ENCODE results near the gene SLC15A4. TPM values are rescaled to one million over a fixed set of nuclear protein-coding genes. Genes with fewer than 3 reads are reported as not detected.

Gene SLC15A4
- total RNA-seq, 1 experiment from 2014 or later, result 14.3 TPM

DNA sequence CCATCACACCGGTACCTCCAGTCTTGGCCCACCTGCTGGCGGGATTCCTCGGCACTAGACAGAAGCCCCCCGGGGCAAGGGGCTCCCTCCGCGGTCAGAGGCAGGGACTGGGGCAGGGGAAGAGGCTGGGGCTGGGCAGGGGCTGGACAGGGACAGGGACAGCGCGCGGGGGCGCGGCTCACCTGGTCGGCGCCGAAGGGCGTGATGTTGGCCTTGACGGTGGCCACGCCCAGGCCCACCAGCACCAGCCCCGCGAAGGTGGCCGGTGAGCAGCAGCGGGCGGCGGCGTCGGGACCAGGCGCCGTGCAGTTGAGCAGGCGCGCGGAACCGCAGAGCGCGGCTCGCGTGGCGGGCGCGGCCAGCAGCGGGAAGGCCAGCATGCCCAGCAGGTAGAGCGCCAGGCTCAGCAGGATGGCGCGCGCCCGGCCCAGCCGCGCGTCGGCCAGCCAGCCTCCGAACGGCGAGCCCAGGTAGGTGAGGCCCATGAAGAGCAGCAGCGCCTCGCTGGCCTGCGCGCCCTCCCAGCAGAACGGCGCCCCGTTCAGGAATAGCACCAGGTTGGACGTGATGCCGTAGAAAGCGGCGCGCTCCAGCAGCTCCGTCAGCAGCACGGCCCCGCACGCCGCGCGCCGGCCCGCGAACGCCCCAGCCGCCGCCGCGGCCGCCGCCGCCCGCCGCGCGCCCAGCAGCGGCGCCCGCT is 392 bp downstream of the SLC15A4 start:
- Histone ChIP-seq H3K4me1 (replicated peaks; ENCODE audit: insufficient read depth) (no peaks in the 10 kb centered on the region), H3K9me3 (ENCODE audit: insufficient read depth, low read depth) (no peaks in the 10 kb centered on the region), H3K9me2 (ENCODE audit: insufficient read depth) (peaks cover 4% of the 10 kb centered on the region; the same call in 1 of the 2 replicates), H4K20me1 (ENCODE audit: insufficient read depth) (peaks cover 16% of the 10 kb centered on the region), H3K4me3 (peak overlapping the region; percentile 90), H2AFZ (peak overlapping the region; percentile 94), H3K4me2 (peak overlapping the region; percentile 82), H3F3A (ENCODE audit: insufficient read depth, low read depth) (no peaks in the 10 kb centered on the region), H3K36me3 (ENCODE audit: low read depth) (no peaks in the 10 kb centered on the region), H3K27me3 (ENCODE audit: insufficient read depth, low read depth) (no peaks in the 10 kb centered on the region), H3K79me2 (ENCODE audit: low read depth) (peaks cover 48% of the 10 kb centered on the region), H3K27ac (peak overlapping the region; percentile 46; the same call in 1 of the 2 replicates)
- ChIA-PET POLR2A (ENCODE audit: unreplicated experiment) (no interaction called here), CTCF (no interaction called here)
- DNase-seq, result peak; percentile 37 to 49
- intact Hi-C loops (cut with micrococcal nuclease; ENCODE audit: unreplicated experiment), result no loop called here
- no TSS peak for BruUV-seq (replicated peaks)
- TF ChIP-seq EZH2 (IDR thresholded peaks at IDR 0.05; ENCODE audit: low read depth), result no peak
- TF ChIP-seq, protein P1, sequence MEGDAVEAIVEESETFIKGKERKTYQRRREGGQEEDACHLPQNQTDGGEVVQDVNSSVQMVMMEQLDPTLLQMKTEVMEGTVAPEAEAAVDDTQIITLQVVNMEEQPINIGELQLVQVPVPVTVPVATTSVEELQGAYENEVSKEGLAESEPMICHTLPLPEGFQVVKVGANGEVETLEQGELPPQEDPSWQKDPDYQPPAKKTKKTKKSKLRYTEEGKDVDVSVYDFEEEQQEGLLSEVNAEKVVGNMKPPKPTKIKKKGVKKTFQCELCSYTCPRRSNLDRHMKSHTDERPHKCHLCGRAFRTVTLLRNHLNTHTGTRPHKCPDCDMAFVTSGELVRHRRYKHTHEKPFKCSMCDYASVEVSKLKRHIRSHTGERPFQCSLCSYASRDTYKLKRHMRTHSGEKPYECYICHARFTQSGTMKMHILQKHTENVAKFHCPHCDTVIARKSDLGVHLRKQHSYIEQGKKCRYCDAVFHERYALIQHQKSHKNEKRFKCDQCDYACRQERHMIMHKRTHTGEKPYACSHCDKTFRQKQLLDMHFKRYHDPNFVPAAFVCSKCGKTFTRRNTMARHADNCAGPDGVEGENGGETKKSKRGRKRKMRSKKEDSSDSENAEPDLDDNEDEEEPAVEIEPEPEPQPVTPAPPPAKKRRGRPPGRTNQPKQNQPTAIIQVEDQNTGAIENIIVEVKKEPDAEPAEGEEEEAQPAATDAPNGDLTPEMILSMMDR (conservative IDR thresholded peaks at IDR 0.05), result no peak

DNA sequence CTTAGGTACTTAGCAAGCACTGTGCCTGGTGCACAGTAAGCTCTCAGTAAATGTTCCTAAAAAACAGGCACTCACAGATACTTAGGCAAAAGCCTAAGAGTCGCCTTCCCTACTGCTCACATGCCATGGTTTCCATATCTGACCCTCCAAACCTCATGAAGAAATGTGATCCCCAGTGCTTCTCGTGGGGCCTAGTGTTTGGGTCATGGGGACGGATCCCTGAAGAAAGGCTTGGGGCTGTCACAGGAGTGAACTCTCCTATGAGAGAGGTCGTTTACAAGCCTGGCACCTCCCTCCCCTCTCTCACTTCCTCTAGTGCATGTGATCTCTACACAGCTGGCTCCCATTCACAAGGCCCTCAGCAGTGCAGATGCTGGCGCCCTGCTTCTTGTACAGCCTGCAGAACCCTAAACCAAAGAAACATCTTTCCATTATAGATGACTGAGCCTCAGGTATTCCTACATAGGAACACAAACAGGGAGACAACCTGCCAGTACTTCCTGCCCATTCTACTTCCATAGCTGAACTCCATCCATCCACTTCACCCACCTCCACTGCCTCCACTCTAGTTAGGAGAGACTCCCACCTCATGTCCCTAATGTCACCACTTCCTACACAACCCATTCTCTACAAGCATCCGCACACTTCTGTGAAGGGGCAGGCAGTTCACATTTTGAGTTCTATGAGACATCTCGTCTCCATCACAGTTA is 2.9 kb downstream of the SLC15A4 start:
- H3K9me3 ChIP-seq (ENCODE audit: insufficient read depth, low read depth), result no peaks in the 10 kb centered on the region
- peaks cover 32% of the 10 kb centered on the region for H4K20me1 ChIP-seq (ENCODE audit: insufficient read depth)
- H3K36me3 ChIP-seq (ENCODE audit: low read depth), result no peaks in the 10 kb centered on the region
- H3K79me2 ChIP-seq (ENCODE audit: low read depth), result peaks cover 71% of the 10 kb centered on the region
- no TSS peak for BruUV-seq (replicated peaks)
- no peaks in the 10 kb centered on the region for H3K4me1 ChIP-seq (replicated peaks; ENCODE audit: insufficient read depth)
- H3K9me2 ChIP-seq (ENCODE audit: insufficient read depth), result peaks cover 4% of the 10 kb centered on the region; the same call in 1 of the 2 replicates
- DNase-seq, result no peak
- no peaks in the 10 kb centered on the region for H3F3A ChIP-seq (ENCODE audit: insufficient read depth, low read depth)
- ChIA-PET CTCF (no interaction called here), POLR2A (ENCODE audit: unreplicated experiment) (no interaction called here)
- no peak overlapping the region for H3K27ac ChIP-seq
- no peak overlapping the region for H2AFZ ChIP-seq
- no peak overlapping the region for H3K4me2 ChIP-seq
- TF ChIP-seq EZH2 (IDR thresholded peaks at IDR 0.05; ENCODE audit: low read depth), result no peak
- TF ChIP-seq, protein P1 (conservative IDR thresholded peaks at IDR 0.05), result no peak
- intact Hi-C loops (cut with micrococcal nuclease; ENCODE audit: unreplicated experiment), result no loop called here
- H3K27me3 ChIP-seq (ENCODE audit: insufficient read depth, low read depth), result no peaks in the 10 kb centered on the region
- no peak overlapping the region for H3K4me3 ChIP-seq

DNA sequence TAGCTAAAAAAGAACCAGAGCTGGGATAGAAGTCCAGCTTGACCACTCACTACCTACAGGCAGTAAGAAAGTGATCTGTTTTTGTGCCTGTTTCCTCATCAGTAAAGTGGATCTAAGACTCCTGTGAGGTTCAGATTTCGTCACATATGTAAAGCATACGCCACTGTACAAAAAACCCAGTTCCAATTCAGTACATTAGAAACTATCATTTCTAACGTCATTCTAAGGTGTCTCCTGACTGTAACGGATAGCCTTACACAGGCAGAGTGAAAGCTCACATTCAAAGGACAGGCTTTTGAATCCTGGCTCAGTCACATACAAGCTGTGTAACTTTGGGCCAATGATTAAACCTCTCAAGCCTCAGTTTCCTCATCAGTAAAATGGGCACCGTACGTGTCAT is 3.5 kb downstream of the SLC15A4 start:
- H3K4me2 ChIP-seq, result no peak overlapping the region
- no peak overlapping the region for H3K4me3 ChIP-seq
- H4K20me1 ChIP-seq (ENCODE audit: insufficient read depth), result peaks cover 32% of the 10 kb centered on the region
- ChIA-PET CTCF (no interaction called here), POLR2A (ENCODE audit: unreplicated experiment) (no interaction called here)
- no peak overlapping the region for H3K27ac ChIP-seq
- no peaks in the 10 kb centered on the region for H3K4me1 ChIP-seq (replicated peaks; ENCODE audit: insufficient read depth)
- H3F3A ChIP-seq (ENCODE audit: insufficient read depth, low read depth), result no peaks in the 10 kb centered on the region
- intact Hi-C loops (cut with micrococcal nuclease; ENCODE audit: unreplicated experiment), result no loop called here
- BruUV-seq (replicated peaks), result no TSS peak
- no peaks in the 10 kb centered on the region for H3K27me3 ChIP-seq (ENCODE audit: insufficient read depth, low read depth)
- H3K9me3 ChIP-seq (ENCODE audit: insufficient read depth, low read depth), result no peaks in the 10 kb centered on the region
- no peak overlapping the region for H2AFZ ChIP-seq
- no peak for TF ChIP-seq EZH2 (IDR thresholded peaks at IDR 0.05; ENCODE audit: low read depth)
- no peaks in the 10 kb centered on the region for H3K36me3 ChIP-seq (ENCODE audit: low read depth)
- H3K9me2 ChIP-seq (ENCODE audit: insufficient read depth), result peaks cover 4% of the 10 kb centered on the region; the same call in 1 of the 2 replicates
- peaks cover 75% of the 10 kb centered on the region for H3K79me2 ChIP-seq (ENCODE audit: low read depth)
- no peak for DNase-seq
